Mesenchymal stem cell (in vitro differentiated cells and primary cell): ENCODE measurements around the gene GCK.

Source experiments
- DNase-seq: peaks from one replicate; pipeline ENCODE4 v3.0.0-alpha.2; 2013
- H2AFZ ChIP-seq: one replicate; pipeline ENCODE4 v1.6.1; 2013; ENCODE audit warnings: low read depth, mild to moderate bottlenecking, control low read depth, inconsistent platforms, low read length, moderate library complexity
- H2AK5ac ChIP-seq: 2 replicates; pipeline ENCODE4 v1.6.1; 2013; ENCODE audit warnings: low read length, moderate library complexity, mild to moderate bottlenecking, inconsistent platforms; ENCODE audit not compliant: severe bottlenecking
- H2BK120ac ChIP-seq: one replicate; pipeline ENCODE4 v1.6.1; 2013; ENCODE audit warnings: low read depth, mild to moderate bottlenecking, inconsistent platforms, low read length, moderate library complexity
- H2BK12ac ChIP-seq, 2 experiments: one replicate each; pipeline ENCODE4 v1.6.1; 2013; ENCODE audit warnings: inconsistent platforms in 2 of 2, low read length in 2 of 2, mild to moderate bottlenecking in 2 of 2, moderate library complexity in 2 of 2, control low read depth in 1 of 2
- H2BK15ac ChIP-seq: one replicate; pipeline ENCODE4 v1.6.1; 2013; ENCODE audit warnings: mild to moderate bottlenecking, low read depth, inconsistent platforms; ENCODE audit not compliant: poor library complexity, severe bottlenecking
- H2BK5ac ChIP-seq: 2 replicates; pipeline ENCODE4 v1.6.1; 2013; ENCODE audit warnings: low read depth, mild to moderate bottlenecking, low read length, control low read depth, inconsistent platforms; ENCODE audit not compliant: poor library complexity, severe bottlenecking
- H3K14ac ChIP-seq, 2 experiments: one replicate each; pipeline ENCODE4 v1.6.1; 2013; ENCODE audit warnings: inconsistent platforms in 2 of 2, low read length in 2 of 2, control low read depth in 1 of 2, mild to moderate bottlenecking in 1 of 2, moderate library complexity in 1 of 2
- H3K18ac ChIP-seq, 2 experiments: one replicate each; pipeline ENCODE4 v1.6.1; 2013; ENCODE audit warnings: inconsistent platforms in 2 of 2, low read length in 2 of 2, control low read depth in 1 of 2, low read depth in 1 of 2, mild to moderate bottlenecking in 1 of 2
- H3K23ac ChIP-seq, 2 experiments: one replicate each; pipeline ENCODE4 v1.6.1; 2013; ENCODE audit warnings: inconsistent platforms in 2 of 2, low read length in 2 of 2, mild to moderate bottlenecking in 2 of 2, moderate library complexity in 2 of 2, control low read depth in 1 of 2
- H3K27ac ChIP-seq: 2 replicates; pipeline ENCODE4 v1.5.1; 2013; ENCODE audit warnings: mild to moderate bottlenecking, moderate library complexity, low read length, control low read depth, inconsistent platforms; ENCODE audit not compliant: poor library complexity, severe bottlenecking
- H3K27me3 ChIP-seq, 2 experiments: 2 replicates each; pipeline versions ENCODE4 v1.6.1 to v1.7.0; 2013; ENCODE audit warnings: low read length in 2 of 2, mild to moderate bottlenecking in 2 of 2, moderate library complexity in 2 of 2, control low read depth in 1 of 2, inconsistent platforms in 1 of 2; ENCODE audit not compliant: control insufficient read depth in 1 of 2, insufficient read depth in 1 of 2
- H3K36me3 ChIP-seq, 2 experiments: 2 replicates each; pipeline versions ENCODE4 v1.6.1 to v1.7.0; 2013; ENCODE audit warnings: low read length in 2 of 2, control low read depth in 1 of 2, inconsistent platforms in 1 of 2, low read depth in 1 of 2, mild to moderate bottlenecking in 1 of 2; ENCODE audit not compliant: insufficient read depth in 2 of 2, control insufficient read depth in 1 of 2
- H3K4ac ChIP-seq, 2 experiments: one replicate each; pipeline ENCODE4 v1.6.1; 2013; ENCODE audit warnings: inconsistent platforms in 2 of 2, low read length in 2 of 2, mild to moderate bottlenecking in 2 of 2, moderate library complexity in 2 of 2, control low read depth in 1 of 2, low read depth in 1 of 2
- H3K4me1 ChIP-seq: 2 replicates; pipeline ENCODE4 v1.6.1; 2013; ENCODE audit warnings: low read depth, low read length, control low read depth; ENCODE audit not compliant: control insufficient read depth, insufficient read depth
- H3K4me2 ChIP-seq: 2 replicates; pipeline ENCODE4 v1.6.1; 2013; ENCODE audit warnings: low read length, mild to moderate bottlenecking, inconsistent platforms; ENCODE audit not compliant: poor library complexity, severe bottlenecking
- H3K4me3 ChIP-seq, 2 experiments: 2 replicates each; pipeline versions ENCODE4 v1.5.1 to v1.7.0; 2013; ENCODE audit warnings: low read length in 2 of 2, mild to moderate bottlenecking in 2 of 2, control low read depth in 1 of 2, low read depth in 1 of 2; ENCODE audit not compliant: insufficient read depth in 1 of 2
- H3K79me1 ChIP-seq: replicated peaks from 2 replicates; pipeline ENCODE4 v1.6.1; 2013; ENCODE audit warnings: mild to moderate bottlenecking, control low read depth, low read length, inconsistent platforms; ENCODE audit not compliant: poor library complexity, severe bottlenecking
- H3K9ac ChIP-seq: 2 replicates; pipeline ENCODE4 v1.7.0; 2013; ENCODE audit warnings: mild to moderate bottlenecking, low read length, moderate library complexity
- H3K9me3 ChIP-seq: 2 replicates; pipeline ENCODE4 v1.7.0; 2013; ENCODE audit warnings: mild to moderate bottlenecking, low read length; ENCODE audit not compliant: control insufficient read depth
- H4K8ac ChIP-seq: one replicate; pipeline ENCODE4 v1.6.1; 2013; ENCODE audit warnings: inconsistent platforms, mild to moderate bottlenecking, low read length, moderate library complexity
- H4K91ac ChIP-seq: one replicate; pipeline ENCODE4 v1.6.1; 2013; ENCODE audit warnings: mild to moderate bottlenecking, low read length, inconsistent platforms
- WGBS: methylation state at CpG from one replicate; pipeline ENCODE4 v1.1.7; 2013; ENCODE audit warnings: mixed read lengths; 5-methylcytosine and 5-hydroxymethylcytosine counted together

GCK gene

DNA sequence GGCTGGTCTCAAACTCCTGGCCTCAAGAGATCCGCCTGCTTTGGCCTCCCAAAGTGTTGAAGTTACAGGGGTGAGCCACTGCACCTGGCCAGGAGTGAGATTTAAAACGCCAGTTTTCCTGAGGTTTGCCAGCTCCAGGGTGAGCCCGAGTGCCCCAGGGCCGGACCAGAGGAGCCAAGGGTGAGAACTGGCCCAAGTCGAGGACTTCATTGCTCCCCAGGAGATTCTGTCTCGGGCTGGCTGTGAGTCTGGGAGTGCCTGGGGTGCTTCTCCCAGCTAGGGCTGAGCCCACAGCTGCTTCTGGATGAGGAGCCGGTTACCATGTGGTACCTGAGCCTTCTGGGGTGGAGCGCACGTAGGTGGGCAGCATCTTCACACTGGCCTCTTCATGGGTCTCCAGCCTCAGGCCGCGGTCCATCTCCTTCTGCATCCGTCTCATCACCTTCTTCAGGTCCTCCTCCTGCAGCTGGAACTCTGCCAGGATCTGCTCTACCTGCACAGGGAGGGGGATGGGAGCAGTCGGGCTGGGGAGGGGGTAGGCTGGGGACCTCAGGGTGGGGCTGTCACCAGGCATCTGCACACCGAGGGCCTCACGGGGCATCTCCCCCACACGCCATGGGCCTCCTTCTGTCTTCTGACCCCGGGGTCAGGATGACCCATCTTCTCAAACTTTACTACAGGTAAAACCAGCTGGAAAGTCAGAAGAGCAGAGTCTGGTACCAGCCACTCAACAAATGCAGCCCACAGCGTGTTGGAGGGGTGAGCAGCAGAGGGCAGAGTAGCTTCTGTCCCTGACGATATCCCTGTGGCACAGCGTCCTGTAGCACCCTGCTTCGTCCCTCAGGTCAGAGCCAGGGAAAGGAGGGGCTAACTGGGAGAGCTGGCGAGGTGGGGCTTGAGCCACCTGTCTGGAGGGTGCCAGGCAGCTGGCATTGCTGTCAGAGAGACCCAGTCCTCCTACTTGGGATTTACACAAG is 36.0 kb downstream of the GCK start:
- Histone ChIP-seq H3K14ac (no peak overlapping the region), H3K4me1 (peaks cover 13% of the 10 kb centered on the region), H2BK15ac (no peak overlapping the region), H3K23ac (no peak overlapping the region), H3K27ac (no peak overlapping the region), H3K4me2 (no peak overlapping the region), H3K4ac (no peak overlapping the region), H2AK5ac (no peak overlapping the region), H2AFZ (no peak overlapping the region), H3K36me3 (no peaks in the 10 kb centered on the region), H3K27me3 (peaks cover 0 to 24% of the 10 kb centered on the region in 2 experiments), H3K4me3 (no peak overlapping the region), H2BK12ac (no peak overlapping the region), H2BK5ac (no peak overlapping the region), H4K91ac (no peak overlapping the region), H3K79me1 (no peaks in the 10 kb centered on the region), H4K8ac (no peak overlapping the region), H3K9ac (no peak overlapping the region), H3K18ac (no peak overlapping the region), H2BK120ac (no peak overlapping the region), H3K9me3 (no peaks in the 10 kb centered on the region)
- no peak for DNase-seq
- 79% methylated on average over 17 of the region's 22 CpGs for WGBS

DNA sequence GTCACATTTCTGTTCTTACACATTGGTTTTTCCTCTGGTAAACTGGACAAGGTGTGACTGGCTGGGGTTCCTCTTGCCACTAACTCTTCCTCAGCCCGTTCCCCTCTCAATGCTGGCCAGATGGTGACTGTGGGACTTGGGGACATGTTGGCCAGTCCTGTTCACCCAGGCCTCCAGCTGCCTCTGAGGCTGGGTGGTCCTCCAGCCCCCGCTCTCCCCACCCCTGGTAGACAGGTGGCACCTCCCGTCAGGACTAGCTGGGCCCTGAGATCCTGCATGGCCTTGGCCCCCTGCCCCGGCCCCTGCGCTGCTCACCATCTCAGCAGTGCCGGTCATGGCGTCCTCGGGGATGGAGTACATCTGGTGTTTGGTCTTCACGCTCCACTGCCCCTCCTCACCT is 37.3 kb downstream of the GCK start:
- DNase-seq: no peak
- H2AK5ac ChIP-seq: no peak overlapping the region
- no peak overlapping the region for H3K23ac ChIP-seq
- H3K27ac ChIP-seq: no peak overlapping the region
- no peak overlapping the region for H3K9ac ChIP-seq
- no peak overlapping the region for H2AFZ ChIP-seq
- peaks cover 9% of the 10 kb centered on the region for H3K4me1 ChIP-seq
- no peak overlapping the region for H3K14ac ChIP-seq
- H3K36me3 ChIP-seq: no peaks in the 10 kb centered on the region
- H2BK120ac ChIP-seq: no peak overlapping the region
- H4K8ac ChIP-seq: no peak overlapping the region
- H2BK15ac ChIP-seq: no peak overlapping the region
- H4K91ac ChIP-seq: no peak overlapping the region
- H3K4me2 ChIP-seq: no peak overlapping the region
- H3K27me3 ChIP-seq: peaks cover 0 to 20% of the 10 kb centered on the region in 2 experiments
- 85% methylated on average over 9 of the region's 9 CpGs for WGBS
- no peak overlapping the region for H2BK5ac ChIP-seq
- H3K4ac ChIP-seq: no peak overlapping the region
- H3K79me1 ChIP-seq: no peaks in the 10 kb centered on the region
- no peaks in the 10 kb centered on the region for H3K9me3 ChIP-seq
- H3K4me3 ChIP-seq: no peak overlapping the region
- no peak overlapping the region for H3K18ac ChIP-seq
- no peak overlapping the region for H2BK12ac ChIP-seq

DNA sequence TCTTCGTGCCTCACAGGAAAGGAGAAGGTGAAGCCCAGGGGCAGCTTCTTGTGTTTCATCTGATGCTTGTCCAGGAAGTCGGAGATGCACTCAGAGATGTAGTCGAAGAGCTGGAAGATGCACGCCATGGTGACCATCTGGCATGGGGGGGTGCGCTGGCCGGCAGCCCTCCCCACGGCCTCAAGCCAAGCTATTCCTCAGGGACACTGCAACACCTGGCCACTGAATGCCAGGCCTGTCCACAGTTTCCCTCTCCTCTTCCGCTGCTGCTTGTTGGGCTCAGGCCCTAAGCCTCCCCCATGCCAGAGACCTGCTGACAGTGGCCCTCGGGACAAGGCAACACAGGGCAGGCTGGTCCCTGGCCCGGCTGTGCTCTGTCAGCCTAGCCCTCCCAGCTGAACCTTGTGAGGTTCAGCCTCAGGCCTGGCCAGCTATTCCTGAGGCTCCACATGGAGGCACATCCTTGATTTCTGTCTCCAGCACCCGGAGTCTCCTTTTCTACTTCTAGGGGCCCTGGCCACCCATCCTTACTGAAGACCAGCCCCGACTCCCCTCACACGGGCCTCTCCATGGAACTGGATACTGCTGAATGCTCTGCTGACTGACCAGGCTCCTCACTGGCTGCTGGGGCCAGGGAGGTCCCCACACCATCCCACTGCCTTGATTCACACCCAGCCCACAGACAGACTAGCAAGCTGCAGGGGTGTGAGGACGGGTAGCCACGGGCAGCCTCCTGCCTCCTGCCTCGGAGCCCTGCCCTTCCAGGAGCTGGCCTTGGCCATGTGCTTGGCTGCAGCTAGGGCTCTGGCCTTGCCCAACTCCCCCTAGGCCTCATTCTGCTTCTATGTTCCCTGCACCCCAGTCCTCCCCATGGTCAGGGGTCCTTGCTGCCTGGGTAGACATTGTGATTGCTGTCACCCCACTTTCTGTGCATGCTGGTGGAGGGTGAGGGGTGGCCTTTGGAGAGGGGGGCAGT is 38.0 kb downstream of the GCK start:
- 90% methylated on average over 16 of the region's 16 CpGs for WGBS
- no peak for DNase-seq
- Histone ChIP-seq H3K14ac (no peak overlapping the region), H2AK5ac (no peak overlapping the region), H2AFZ (no peak overlapping the region), H4K91ac (no peak overlapping the region), H2BK15ac (no peak overlapping the region), H2BK12ac (no peak overlapping the region), H3K9ac (no peak overlapping the region), H2BK5ac (no peak overlapping the region), H4K8ac (no peak overlapping the region), H3K4ac (no peak overlapping the region), H3K23ac (no peak overlapping the region), H3K79me1 (no peaks in the 10 kb centered on the region), H3K36me3 (no peaks in the 10 kb centered on the region), H3K4me3 (no peak overlapping the region), H3K18ac (no peak overlapping the region), H3K27ac (no peak overlapping the region), H3K9me3 (no peaks in the 10 kb centered on the region), H3K4me1 (peaks cover 11% of the 10 kb centered on the region), H3K4me2 (no peak overlapping the region), H2BK120ac (no peak overlapping the region), H3K27me3 (peaks cover 5 to 14% of the 10 kb centered on the region in 2 experiments)

DNA sequence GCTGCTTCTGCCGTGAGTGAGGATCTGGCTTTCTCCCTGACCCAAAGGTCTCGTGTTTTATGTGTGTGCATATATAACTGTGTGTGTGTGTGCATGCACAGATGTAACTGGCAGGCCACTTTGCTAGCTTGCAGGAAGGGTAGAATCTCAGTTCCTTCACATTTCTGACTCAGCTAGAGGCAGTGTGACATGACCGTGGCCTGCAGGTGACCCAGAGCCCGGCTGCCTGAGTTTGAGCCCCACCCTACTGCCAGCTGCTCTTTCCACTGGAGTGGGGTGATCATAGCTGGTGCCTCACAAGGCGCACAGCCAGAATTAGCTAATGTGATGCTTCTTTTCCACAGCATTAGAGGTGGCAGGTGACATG is 38.8 kb downstream of the GCK start:
- Histone ChIP-seq H3K9me3 (no peaks in the 10 kb centered on the region), H2BK120ac (no peak overlapping the region), H4K8ac (no peak overlapping the region), H3K14ac (no peak overlapping the region), H2AFZ (no peak overlapping the region), H3K36me3 (no peaks in the 10 kb centered on the region), H3K4ac (no peak overlapping the region), H2BK15ac (no peak overlapping the region), H3K79me1 (no peaks in the 10 kb centered on the region), H3K4me3 (no peak overlapping the region), H2AK5ac (no peak overlapping the region), H3K27me3 (peaks cover 9 to 17% of the 10 kb centered on the region in 2 experiments), H3K18ac (no peak overlapping the region), H4K91ac (no peak overlapping the region), H3K23ac (no peak overlapping the region), H2BK5ac (no peak overlapping the region), H2BK12ac (no peak overlapping the region), H3K9ac (no peak overlapping the region), H3K4me2 (no peak overlapping the region), H3K4me1 (peaks cover 18% of the 10 kb centered on the region), H3K27ac (no peak overlapping the region)
- DNase-seq: no peak
- WGBS: 80% methylated on average over 5 of the region's 5 CpGs
